NCI-H2107 (cell line): ENCODE data around the gene PDE4D.
"Not testable (repeated sequence)": the region's sequence is repeated elsewhere in the genome, so short reads cannot be mapped to it uniquely, and the experiment has no call there.

Experiments
- DNase-seq: peaks from one replicate; lab custom pipeline; 2025; lab: John Stamatoyannopoulos, UW

Gene PDE4D

DNA sequence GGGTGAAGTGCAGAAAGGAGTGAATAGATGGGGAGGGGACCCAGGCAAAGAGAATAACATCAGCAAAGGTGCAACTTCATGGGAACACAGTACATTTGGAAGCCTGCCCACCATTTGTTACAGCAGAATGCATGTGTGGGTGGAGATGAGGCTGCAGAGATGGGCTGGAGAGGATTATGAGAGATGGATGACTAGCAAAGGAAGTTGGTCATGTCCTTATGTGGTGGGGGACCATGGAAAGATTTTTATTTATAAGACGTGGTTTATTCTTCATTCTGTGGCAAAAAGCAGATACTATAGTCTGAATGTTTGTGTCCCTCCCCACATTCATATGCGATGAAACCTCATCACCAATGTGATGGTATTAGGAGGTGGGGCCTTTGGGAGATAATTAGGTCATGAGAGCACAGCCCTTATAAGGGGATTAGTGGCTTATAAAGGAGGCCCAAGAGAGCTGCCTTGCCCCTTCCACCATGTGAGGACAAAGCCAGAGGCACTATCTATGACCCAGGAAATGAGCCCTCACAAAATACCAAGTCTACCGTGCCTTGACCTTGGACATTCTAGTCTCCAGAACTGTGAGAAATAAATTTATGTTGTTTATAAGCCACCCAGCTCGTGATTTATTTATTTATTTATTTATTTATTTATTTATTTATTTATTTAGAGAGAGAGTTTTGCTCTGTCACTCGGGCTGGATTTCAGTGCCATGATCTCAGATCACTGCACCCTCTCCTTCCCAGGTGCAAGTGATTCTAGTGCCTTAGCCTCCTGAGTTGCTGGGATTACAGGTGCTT is 827.0 kb downstream of the PDE4D start:
- no peak for DNase-seq

- no peak for DNase-seq
Observed at GRCh38 chr5:59065554-59065953, 828.0 kb downstream of the PDE4D start.

- no peak for DNase-seq
Observed at GRCh38 chr5:59064293-59064692, 829.2 kb downstream of the PDE4D start.

- DNase-seq, result no peak
Observed at GRCh38 chr5:59062986-59063683, 830.4 kb downstream of the PDE4D start.

DNA sequence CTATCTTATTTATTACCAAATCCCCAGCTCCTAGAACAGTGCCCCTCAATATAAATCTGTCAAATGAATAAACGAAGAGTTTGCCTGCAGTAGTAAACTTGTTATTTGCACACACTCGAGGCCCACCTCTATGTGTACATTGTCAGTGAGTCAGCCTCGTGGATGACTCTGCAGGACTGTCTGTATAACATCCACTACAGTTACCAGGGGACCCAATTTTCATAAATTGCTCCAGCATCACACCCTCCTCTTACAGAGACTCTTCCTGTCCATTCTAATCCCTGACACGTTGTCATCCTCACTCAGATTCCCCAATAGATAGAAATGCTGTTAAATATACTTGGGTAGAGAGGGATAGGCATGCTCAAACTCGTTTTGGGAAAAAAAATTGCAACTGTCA is 832.1 kb downstream of the PDE4D start:
- DNase-seq, result no peak

DNA sequence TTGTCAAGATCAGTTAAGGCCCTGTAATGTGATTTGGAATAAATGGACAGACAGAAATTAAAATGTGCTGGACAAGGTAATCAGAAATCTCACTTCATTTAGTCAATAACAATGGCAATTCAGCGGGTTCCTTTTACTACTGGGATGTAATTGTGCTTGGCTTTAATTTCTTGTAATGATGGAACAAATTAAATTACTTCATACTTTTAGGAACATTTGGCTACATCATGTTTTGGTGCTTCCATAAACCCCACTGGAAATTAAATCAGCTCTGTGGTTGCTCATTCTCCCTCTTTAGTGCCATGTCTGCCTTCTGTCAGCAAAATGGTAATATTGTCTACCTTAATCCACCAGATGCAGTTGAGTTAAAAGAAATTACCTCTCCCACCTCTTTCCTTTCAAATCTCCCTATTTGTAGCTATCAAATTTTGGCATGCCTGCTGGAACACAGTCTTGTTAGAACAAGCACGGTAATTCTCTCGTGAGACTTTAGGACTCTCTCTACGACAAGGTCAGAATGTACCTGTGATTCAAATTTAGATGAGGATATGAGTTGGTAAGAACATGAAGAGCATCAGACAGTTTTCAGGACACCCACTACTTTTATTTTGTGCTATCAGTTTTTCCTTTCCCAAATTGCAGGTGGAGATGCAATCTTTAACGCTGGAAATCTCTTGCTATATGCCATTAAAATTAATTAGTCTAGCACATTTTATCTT is 834.4 kb downstream of the PDE4D start:
- DNase-seq, result no peak

- no peak for DNase-seq
Observed at GRCh38 chr5:59058237-59058636, 835.3 kb downstream of the PDE4D start.

GRCh38 chr5:59056599-59056998 is 836.9 kb downstream of the PDE4D start:
- DNase-seq, result not testable (repeated sequence)

DNA sequence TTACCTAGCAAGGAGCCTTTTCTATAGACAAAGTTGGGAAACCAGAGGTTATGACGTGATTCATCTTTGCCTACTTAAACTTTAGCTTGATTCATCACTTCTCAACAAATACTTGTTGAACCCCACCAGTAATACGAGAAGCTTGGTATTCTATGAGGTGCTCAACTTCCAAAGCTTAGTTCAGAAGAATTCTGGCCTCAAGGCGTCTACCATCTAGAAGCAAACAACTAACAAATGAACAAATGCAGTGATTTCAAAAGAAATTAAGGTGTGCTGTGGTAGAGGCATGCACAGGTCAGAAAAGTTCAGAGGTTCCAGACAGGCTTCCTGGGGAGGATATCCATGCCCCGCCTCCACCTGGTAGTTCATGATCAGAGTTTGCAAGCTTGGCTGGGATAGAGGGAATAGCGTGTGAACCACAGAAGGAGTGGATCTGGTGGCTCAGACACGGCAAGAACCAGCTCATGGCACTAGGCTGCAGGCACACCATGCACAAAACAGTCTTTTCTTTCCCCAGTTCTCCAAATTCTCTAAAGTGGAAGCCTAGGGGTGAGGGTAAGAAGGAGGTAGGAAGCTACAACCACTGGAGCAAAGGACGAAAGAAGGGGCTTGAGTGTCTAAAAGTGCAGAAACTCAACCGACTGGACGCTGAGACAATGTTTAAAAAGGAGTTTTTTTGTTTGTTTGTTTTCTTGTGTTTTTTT is 837.6 kb downstream of the PDE4D start:
- DNase-seq, result no peak

DNA sequence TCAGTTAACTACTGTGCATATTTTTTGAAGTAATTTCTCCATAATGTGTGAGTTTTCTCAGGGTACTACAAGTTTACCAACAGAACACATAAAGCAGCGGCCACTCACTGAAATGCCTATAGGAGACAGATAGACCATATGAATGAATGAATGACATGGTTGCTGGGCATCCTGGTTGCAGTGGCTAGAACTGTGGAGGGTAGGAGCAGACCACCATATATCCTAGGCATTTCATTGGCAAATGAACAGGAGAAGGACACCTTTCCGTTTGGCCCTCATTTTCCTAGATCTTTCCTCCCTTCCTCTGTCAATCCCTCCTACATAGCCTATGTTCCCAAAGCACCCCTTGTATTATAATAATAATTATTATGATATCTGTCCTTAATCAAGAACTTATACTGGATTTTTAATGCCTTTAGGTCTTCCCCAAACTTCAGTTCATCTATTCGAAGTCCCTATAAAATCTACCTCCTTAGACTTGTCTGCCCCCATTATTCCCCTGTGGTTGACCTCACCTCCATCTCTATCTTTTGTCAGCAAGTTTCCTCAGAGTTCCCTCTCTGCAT is 838.5 kb downstream of the PDE4D start:
- DNase-seq, result no peak

- DNase-seq, result no peak
Observed at GRCh38 chr5:59051951-59052350, 841.6 kb downstream of the PDE4D start.

DNA sequence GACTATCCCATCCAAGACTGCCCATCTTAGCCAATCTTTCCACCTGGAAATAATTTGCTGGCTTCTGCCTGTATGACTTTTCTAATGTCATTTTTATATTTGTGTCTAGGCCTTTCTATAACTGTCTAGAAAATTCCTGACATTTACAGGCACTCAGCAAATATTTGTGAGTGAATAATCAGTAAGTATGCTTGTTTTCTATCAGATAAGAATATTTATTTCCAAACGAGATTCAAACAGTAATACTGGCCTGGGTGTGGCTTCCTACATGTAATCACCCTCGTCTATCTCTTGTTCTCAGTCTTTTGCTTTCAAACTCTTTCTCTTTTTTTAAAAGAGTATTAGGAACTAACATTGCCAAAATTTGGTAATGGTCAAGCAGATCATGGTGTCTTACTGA is 844.4 kb downstream of the PDE4D start:
- DNase-seq, result no peak

DNA sequence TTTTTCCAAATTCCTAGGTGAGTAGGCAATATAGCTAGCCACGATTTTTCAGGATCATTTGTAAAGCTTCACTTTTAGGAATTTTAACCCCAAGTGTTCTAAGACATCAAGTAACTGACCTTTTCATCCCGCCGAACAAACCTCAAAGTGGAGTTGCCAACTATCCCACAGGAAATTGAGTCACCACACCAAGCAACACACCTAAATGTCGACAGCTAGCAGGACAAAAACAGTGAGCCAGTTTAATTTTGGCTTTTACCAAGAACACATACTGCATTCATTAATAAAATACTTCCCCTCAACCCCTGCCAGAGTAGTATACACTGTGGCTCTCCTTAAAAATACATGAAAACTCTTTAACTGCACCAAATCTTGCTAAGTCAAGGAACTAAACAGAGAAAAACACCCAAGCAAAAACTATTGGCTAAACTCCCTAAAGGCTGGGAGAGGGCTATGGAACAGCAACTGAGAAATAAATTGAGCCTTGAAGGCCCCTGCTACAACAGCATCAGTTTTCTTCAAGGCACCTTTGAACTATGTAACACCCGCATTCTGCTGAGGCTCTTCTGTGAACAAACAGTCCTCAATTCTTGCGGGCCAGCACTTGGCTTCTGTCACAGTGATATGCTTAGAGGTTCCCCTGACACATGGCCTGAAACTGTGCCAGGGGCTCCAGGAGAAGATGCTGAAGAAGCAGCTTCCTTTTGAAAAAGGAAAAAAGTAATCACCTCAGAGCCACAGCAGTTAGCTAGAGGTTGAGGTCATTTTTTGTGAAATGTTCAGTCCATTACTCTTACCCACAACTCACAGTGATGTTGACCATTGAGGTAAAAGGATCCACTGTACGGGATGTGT is 851.1 kb downstream of the PDE4D start:
- DNase-seq, result no peak

DNA sequence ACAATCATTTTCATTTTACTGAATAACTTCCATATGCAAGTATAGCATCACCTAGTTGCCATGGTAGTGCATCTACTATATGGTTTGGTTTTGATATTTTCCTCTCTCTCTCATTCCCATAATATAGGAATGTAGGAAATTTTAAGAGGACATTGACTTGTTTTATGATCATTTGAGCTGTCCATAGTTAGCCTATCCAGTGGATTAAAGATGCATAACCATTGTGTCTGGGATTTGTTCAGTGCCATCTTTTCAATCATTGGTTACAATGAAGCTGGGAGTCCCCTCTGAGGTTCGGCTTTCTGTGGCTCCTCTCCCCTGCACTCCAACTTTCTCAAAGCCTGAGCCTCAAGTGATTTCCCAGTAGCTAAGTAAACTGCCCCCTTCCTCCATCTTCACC is 852.2 kb downstream of the PDE4D start:
- DNase-seq, result no peak

- DNase-seq, result no peak
Observed at GRCh38 chr5:59040804-59041201, 852.7 kb downstream of the PDE4D start.

DNA sequence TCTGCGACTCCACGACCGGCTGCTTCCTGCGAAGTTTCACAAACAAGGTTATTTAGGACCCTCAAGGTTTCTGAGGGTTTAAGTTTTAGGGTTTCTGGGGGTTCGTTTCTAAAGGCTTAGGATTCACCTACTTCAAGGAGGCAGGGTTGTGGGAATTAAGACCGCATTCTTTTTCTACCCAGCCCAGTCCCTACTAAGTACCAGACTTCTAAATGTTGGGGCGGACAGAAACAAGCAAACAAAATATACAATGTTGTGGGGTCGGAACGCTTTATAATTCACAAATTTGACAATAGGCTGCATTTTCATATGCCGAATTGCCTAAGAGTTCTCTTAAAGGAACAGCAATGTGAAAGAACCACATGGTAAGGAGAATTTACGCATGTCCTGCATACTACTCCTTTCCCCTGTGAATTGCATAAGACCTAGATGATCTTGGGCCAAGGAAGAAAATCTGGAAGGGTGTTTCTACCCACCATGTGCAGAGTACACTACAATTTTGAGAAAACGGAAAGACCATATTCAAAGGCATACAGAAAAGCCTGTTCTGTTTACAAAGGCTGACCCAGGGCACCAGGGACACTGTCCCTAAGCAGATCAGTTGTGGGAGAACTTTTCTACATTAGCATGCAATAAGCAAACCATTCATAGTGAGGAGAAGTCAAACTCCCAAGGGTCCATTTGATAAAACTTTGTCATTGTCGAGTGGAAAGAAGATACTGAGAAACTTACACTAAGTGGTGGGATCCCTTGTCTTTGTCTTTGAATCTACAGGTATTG is 853.3 kb downstream of the PDE4D start:
- DNase-seq, result no peak

DNA sequence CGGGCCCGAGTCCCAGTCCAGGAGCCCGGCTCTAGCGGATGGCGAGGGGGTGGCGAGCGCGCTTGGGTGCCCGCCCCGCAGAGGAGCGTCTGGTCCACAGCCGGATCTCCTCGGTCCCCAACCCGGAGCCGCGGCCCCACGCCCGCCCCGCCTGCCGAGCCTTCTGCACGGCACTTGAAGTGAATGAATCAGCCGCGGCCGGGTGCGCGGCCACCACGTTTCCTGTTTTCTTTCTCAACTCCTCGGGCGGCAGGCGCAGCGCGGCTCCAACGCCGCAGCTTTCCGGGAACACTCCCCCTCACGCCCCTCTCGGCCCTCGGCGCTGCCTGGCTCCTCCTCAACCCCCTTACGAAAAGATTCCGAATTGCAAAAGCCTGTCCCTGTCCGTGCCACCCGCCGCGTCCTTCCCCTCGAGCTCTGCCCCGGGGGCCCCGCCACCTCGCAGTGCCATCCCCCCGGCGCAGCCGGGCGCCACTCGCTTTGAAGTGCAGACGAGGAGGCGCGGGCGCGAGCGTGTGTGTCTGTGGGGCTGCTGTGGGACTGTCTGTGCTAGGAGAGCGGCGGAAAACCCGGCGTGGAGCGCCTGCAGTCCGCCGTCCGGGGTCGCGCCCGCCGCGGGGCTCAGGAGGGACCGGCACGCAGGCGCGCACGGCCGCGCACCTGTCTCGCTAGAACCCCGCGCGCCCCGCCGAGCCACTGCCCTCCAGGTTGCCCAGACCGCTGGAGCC is 854.1 kb downstream of the PDE4D start:
- DNase-seq, result no peak

DNA sequence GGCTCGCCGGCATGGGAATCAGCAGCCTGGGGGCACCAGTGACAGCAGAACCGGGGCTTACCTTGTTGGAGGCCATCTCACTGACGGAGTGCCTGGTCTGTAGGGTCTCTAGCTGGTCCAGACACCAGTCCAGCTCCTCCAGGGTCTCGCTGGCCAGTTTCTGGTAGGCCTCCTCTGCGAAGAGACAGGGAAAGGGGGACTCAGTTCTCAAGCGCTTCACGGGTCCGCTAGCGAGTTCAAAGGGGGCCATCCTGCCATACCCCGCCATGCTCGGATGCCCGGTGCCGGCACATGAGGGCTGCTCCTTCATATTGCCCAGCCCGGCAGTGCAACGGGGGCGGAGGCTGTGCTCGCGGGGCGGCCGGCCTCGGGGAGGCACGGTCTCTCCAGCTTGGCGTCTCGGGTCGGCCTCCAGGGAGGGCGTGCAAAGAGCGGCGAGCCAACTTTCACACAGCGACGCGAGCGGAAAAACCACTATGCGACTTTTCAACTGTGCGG is 854.7 kb downstream of the PDE4D start:
- no peak for DNase-seq
